Epithelial cell of esophagus (primary cell): ENCODE measurements around the gene MRPS21.

Experiments used
- DNase-seq: peaks from one replicate; pipeline ENCODE4 v3.0.0; 2010; ENCODE audit warnings: low read depth
- H3K4me3 ChIP-seq: 2 replicates; pipeline ENCODE4 v1.5.1; 2011; ENCODE audit warnings: mild to moderate bottlenecking, low read length, control low read depth
- TF ChIP-seq, protein P1 (sequence below): IDR thresholded peaks from 2 replicates; pipeline ENCODE4 v1.5.1; 2011; ENCODE audit warnings: low read depth, mild to moderate bottlenecking, low read length, control low read depth, inconsistent platforms; ENCODE audit not compliant: insufficient read depth; ENCODE audit errors: missing control alignments

The MRPS21 gene

DNA sequence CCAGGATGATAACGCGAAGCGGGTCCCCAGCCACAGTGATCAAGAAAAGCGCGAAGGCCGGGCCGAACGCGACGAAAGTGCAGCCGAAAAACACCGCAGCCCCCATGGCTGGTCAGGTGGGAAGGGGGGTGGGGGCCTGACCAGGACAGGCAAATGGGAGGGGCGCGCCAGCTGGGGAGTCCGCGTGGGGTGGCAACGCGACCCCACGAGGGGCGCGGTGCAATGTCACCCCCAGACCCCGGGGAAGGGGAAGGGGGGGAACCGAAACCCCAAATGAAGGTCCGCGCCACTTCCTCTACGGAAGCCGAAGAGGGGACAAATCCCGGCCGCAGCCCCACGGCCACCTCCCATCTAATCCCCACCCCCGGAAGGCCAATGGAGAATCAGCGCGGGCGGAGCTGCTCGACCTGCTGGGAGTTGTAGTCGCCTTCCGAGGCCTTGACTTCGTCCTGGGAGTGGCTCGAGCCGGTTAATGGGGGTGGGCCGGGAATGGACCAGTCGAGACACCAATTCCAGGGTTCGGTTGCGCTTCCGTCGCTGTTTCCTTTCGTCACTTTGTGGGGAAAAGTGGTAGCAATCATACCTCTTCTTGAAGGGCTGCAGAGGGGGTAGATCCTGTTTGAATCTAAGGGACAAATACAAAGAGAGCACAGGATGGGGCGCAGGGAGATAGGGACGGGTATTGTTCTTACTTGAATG lies 24.8 kb upstream of the MRPS21 start, which contains the start of gene APH1A:
TSS of gene APH1A (minus strand) at position 312 of the 699 bp plus-strand sequence. CDS start at position 106, 206 bp downstream.
- DNase-seq: peak; percentile 97

DNA sequence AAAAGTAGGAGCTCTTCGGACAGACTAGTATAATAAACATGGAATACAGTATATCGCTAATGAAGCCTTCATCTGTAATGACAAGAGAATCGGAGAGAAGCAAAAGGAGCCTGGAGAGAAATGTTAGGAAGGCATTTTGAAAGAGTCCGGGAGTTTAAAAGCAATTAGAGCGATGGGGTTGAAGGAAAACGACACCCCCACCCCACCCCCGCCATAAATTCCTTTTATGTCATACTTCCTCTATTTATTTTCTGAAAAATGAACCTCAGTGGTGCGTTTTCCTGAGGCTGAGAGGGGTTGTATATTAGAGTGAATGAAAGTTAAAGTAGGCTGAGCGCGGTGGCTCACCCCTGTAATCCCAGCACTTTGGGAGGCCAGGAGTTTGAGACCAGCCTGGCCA lies 24.2 kb upstream of the MRPS21 start:
- H3K4me3 ChIP-seq: peak overlapping the region; percentile 93
- DNase-seq: no peak
- TF ChIP-seq, protein P1, sequence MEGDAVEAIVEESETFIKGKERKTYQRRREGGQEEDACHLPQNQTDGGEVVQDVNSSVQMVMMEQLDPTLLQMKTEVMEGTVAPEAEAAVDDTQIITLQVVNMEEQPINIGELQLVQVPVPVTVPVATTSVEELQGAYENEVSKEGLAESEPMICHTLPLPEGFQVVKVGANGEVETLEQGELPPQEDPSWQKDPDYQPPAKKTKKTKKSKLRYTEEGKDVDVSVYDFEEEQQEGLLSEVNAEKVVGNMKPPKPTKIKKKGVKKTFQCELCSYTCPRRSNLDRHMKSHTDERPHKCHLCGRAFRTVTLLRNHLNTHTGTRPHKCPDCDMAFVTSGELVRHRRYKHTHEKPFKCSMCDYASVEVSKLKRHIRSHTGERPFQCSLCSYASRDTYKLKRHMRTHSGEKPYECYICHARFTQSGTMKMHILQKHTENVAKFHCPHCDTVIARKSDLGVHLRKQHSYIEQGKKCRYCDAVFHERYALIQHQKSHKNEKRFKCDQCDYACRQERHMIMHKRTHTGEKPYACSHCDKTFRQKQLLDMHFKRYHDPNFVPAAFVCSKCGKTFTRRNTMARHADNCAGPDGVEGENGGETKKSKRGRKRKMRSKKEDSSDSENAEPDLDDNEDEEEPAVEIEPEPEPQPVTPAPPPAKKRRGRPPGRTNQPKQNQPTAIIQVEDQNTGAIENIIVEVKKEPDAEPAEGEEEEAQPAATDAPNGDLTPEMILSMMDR: no peak

More for the DNA sequence above, 24.8 kb upstream of the MRPS21 start, which contains the start of gene APH1A:
- TF ChIP-seq, protein P1: no peak
- H3K4me3 ChIP-seq: peak within 1 kb of the TSS; percentile 93

DNA sequence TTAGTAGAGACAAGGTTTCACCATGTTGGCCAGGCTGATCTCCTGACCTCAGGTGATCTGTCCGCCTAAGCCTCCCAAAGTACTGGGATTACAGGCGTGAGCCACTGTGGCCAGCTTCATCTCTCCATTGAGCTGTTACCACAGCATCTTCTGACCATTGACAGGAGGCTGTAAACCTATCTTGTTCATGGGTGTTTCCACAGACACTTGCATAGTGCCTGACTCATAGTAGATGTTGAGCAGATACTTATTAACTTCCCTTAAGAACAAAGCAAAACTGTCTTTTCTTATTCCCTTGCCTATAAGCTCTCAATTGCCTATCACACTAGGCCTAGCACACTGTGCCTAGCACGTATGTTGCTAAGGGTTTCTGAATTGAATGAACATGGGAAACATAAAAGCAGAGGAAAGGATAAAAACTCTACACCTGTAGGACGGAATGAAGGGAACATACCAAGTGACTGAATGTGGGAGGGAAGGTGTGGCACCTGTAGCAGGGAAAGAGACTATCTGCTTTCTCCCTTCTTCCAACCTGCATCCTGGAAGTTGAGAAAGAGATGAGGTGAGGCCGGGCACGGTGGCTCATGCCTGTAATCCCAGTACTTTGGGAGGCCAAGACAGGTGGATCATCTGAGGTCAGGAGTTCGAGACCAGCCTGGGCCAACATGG lies 22.2 kb upstream of the MRPS21 start:
- DNase-seq: peak; percentile 32
- H3K4me3 ChIP-seq: no peak overlapping the region
- TF ChIP-seq, protein P1: no peak

DNA sequence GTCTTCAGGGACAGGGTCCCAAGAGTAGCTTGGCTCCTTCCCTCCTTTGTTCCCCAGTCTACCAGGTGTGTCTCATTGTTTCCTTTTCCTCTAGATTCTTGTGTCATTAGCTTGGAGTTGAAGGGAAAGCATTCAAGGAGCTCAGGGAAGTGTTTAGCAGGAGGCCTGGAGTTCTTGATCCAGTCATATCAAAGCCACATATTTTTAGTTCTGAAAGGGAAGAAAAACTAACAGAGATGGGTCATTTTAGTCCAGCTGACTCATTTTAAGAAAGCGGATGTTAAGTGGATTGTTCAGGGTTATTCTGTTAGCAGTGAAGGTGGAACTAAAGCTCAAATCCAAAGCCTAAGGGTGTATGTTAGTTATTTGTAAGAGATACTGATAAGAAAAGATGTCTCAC lies 20.4 kb upstream of the MRPS21 start:
- no peak for DNase-seq
- TF ChIP-seq, protein P1: no peak
- no peak overlapping the region for H3K4me3 ChIP-seq

DNA sequence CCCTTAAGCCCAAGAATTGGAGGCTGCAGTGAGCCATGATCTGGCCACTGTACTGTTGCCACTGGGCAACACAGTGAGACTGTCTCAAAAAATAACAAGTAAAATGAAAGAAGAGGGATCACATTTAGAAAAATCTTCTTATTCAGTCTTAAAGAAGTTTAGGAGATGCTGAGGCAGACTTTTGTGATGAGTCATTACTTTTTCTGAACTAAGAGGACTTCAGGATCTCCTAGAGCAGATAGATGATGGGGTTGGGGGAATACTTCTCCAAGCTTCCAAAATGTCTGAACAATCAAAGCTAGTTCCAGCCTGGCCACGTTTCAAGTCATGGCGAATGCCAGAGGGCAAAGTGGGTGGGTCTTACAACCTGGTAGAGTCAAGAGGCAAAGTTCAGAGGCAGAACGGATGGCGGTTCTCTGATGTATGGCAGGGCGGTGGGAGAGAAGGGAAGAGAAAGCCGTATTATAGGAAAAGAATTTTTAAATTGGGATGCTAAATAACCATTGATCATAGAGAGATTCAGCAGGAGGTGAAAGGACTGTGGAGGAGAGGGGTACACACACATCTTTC lies 13.4 kb upstream of the MRPS21 start:
- TF ChIP-seq, protein P1: no peak
- no peak for DNase-seq
- H3K4me3 ChIP-seq: no peak overlapping the region

DNA sequence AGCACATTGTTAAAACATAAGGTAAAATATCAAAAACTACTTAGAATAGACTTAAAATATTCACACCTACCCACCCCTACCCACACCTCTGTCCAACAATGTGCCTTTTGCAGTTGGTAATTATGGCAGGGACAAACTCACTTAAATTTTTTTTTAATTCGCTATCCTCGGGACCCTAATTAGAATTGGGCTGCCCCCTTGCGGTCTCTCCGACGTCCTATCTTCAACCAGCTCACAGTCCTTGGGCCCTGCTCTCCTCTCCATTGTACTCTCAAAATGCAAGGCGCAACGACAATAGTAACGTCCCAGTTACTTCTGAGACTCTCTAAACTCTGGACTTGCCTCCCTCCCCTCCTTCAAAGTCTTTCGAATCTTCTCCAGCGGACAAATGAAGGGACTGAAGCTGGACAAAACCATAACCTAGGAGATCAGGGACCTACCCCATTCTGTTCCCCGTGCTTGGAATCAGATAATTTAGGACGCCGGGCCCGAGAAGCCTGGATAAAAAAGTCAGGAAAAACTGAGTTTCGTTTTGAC lies 12.4 kb upstream of the MRPS21 start:
- H3K4me3 ChIP-seq: peak overlapping the region; percentile 68
- DNase-seq: peak; percentile 75
- TF ChIP-seq, protein P1: peak; percentile 73
